K562 (cell line): ENCODE measurements around the gene AGTR1. TPM values are rescaled to one million over a fixed set of nuclear protein-coding genes. Genes with fewer than 3 reads are reported as not detected.

Experiments
- ATAC-seq: fragments of 200-7000 bp; cut with Tn5 transposase; 3 replicates; pipeline ENCODE4 v1.9.1; 2020; ENCODE audit warnings: moderate library complexity
- BruUV-seq: library from RNA; stranded (reverse); fragments of 400-500 nt; replicated peaks from 2 replicates; lab custom pipeline; 2021; lab: Mats Ljungman, UMichigan
- CTCF ChIA-PET: fragments of 300-600 bp; formaldehyde crosslinking; extraction: SDS; loops from one replicate; lab custom pipeline; 2021; ENCODE audit warnings: low intra/inter-chr PET ratio; lab: Yijun Ruan, JAX
- POLR2A ChIA-PET: fragments of 300-600, 350-650 bp; sonication (Branson Sonifier 250); formaldehyde crosslinking; extraction: SDS; loops from one replicate; lab custom pipeline; 2021; ENCODE audit warnings: antibody characterized with exemption, inconsistent platforms; lab: Yijun Ruan, JAX
- DNase-seq, 4 experiments: peaks; one replicate each; pipeline versions ENCODE4 v3.0.0 to v3.0.0-alpha.2; 2011 to 2018; ENCODE audit warnings: low spot score in 3 of 4, mixed read lengths in 3 of 4; ENCODE audit errors: extremely low read depth in 1 of 4
- FAIRE-seq: peaks from 2 replicates; lab custom pipeline; 2011; peaks lifted over from hg19 to GRCh38; lab: Jason Lieb, UNC
- H2AFZ ChIP-seq: 2 replicates; pipeline ENCODE4 v1.6.0; 2011; ENCODE audit warnings: low read depth, low read length, control low read depth, inconsistent platforms
- H3K27ac ChIP-seq: fragments of 200-600 bp; 3 replicates; pipeline ENCODE4 v1.8.0; 2011; ENCODE audit warnings: low read depth, mild to moderate bottlenecking, control low read depth, inconsistent platforms, low read length, moderate library complexity, mixed read lengths; ENCODE audit errors: extremely low read depth
- H3K27me3 ChIP-seq, 2 experiments: fragments of 300-600 bp in 1 of 2; 2 replicates in 1 of 2; 3 replicates in 1 of 2; pipeline versions ENCODE4 v1.6.0 to v1.8.0; 2011; ENCODE audit warnings: inconsistent platforms in 2 of 2, low read length in 2 of 2, mild to moderate bottlenecking in 1 of 2, mixed read lengths in 1 of 2, moderate library complexity in 1 of 2; ENCODE audit not compliant: control insufficient read depth in 2 of 2, insufficient read depth in 2 of 2
- H3K36me3 ChIP-seq: fragments of 300-600 bp; 3 replicates; pipeline ENCODE4 v1.8.0; 2011; ENCODE audit warnings: mild to moderate bottlenecking, low read length, inconsistent platforms; ENCODE audit not compliant: control insufficient read depth, insufficient read depth
- H3K4me1 ChIP-seq, 2 experiments: fragments of 200-600 bp in 1 of 2; replicated peaks in 1 of 2; 2 replicates in 1 of 2; 3 replicates in 1 of 2; pipeline versions ENCODE4 v1.5.1 to v1.8.0; 2011; ENCODE audit warnings: inconsistent platforms in 2 of 2, low read length in 2 of 2, mild to moderate bottlenecking in 1 of 2, mixed read lengths in 1 of 2, moderate library complexity in 1 of 2; ENCODE audit not compliant: control insufficient read depth in 2 of 2, insufficient read depth in 2 of 2
- H3K4me2 ChIP-seq: 2 replicates; pipeline ENCODE4 v1.6.1; 2011; ENCODE audit warnings: low read length, control low read depth, inconsistent platforms, mixed read lengths; ENCODE audit not compliant: insufficient read depth
- H3K4me3 ChIP-seq: fragments of 200-600 bp; sonication (generic), shearing (Covaris generic); 2 replicates; pipeline ENCODE4 v1.5.1; 2016; ENCODE audit warnings: control low read depth, inconsistent platforms
- H3K79me2 ChIP-seq: fragments of 200-600 bp; 3 replicates; pipeline ENCODE4 v1.8.0; 2011; ENCODE audit warnings: low read length, inconsistent platforms; ENCODE audit not compliant: control insufficient read depth, insufficient read depth
- H3K9ac ChIP-seq, 2 experiments: 2 replicates each; pipeline versions ENCODE4 v1.6.0 to v1.6.1; 2011; ENCODE audit warnings: low read depth in 2 of 2, low read length in 2 of 2, control low read depth in 1 of 2, inconsistent platforms in 1 of 2, mild to moderate bottlenecking in 1 of 2, mixed read lengths in 1 of 2; ENCODE audit not compliant: insufficient read depth in 1 of 2
- H3K9me1 ChIP-seq: one replicate; pipeline ENCODE4 v1.6.0; 2011; ENCODE audit warnings: inconsistent platforms, mild to moderate bottlenecking, low read length, moderate library complexity; ENCODE audit not compliant: control insufficient read depth, insufficient read depth
- H3K9me3 ChIP-seq: replicated peaks from 2 replicates; pipeline ENCODE4 v1.5.1; 2011; ENCODE audit warnings: low read depth, low read length, inconsistent platforms; ENCODE audit not compliant: control insufficient read depth, insufficient read depth
- H4K20me1 ChIP-seq: replicated peaks from 2 replicates; pipeline ENCODE4 v1.6.1; 2011; ENCODE audit warnings: low read length, inconsistent platforms, mixed read lengths; ENCODE audit not compliant: control insufficient read depth, insufficient read depth
- HDAC8 ChIP-seq: fragments of 450-650 bp; IDR thresholded peaks from 2 replicates; pipeline ENCODE4 v1.6.1; 2016; ENCODE audit warnings: mild to moderate bottlenecking, missing genetic modification characterization, moderate library complexity, missing compliant biosample characterization
- MIER1 ChIP-seq: fragments of 450-650 bp; IDR thresholded peaks from 2 replicates; pipeline ENCODE4 v1.6.1; 2016; ENCODE audit warnings: antibody characterized with exemption, mild to moderate bottlenecking, low read depth
- PTRF ChIP-seq: fragments of 450-650 bp; IDR thresholded peaks from 2 replicates; pipeline ENCODE4 v1.6.1; 2016; ENCODE audit warnings: mild to moderate bottlenecking, missing genetic modification characterization, missing compliant biosample characterization
- SREBF1 ChIP-seq: fragments of 150-350 bp; IDR thresholded peaks from 2 replicates; pipeline ENCODE4 v1.6.1; 2014; ENCODE audit warnings: antibody characterized with exemption, low read depth, low read length, borderline replicate concordance
- XRCC3 ChIP-seq: fragments of 450-650 bp; IDR thresholded peaks from 2 replicates; pipeline ENCODE4 v1.6.1; 2017; ENCODE audit warnings: mild to moderate bottlenecking, moderate library complexity
- ZNF764 ChIP-seq: fragments of 250-450 bp; sonication (Bioruptor Pico); IDR thresholded peaks from 2 replicates; pipeline ENCODE4 v1.4.0; 2020; ENCODE audit warnings: low read depth, mild to moderate bottlenecking, moderate library complexity
- WGBS: fragments of 100-300 bp; shearing (Covaris generic); methylation state at CpG from one replicate; pipeline ENCODE4 v1.1.6; 2016; ENCODE audit warnings: low coverage, mixed read lengths; ENCODE audit not compliant: insufficient coverage; ENCODE audit errors: missing lambda C conversion rate; 5-methylcytosine and 5-hydroxymethylcytosine counted together
- in situ Hi-C: fragments of 300-500 bp; cut with MboI; formaldehyde crosslinking; loops from 4 replicates; pipeline ENCODE4 v1.15.0; 2018; ENCODE audit warnings: inconsistent platforms, mixed read lengths
- intact Hi-C: fragments of 100-400 bp; cut with micrococcal nuclease; formaldehyde crosslinking; loops from 2 replicates; pipeline ENCODE4 v1.14.2; 2022
- polyA plus RNA-seq, 8 experiments: library from polyadenylated mRNA; depleted of rRNA in 4 of 8; stranded (reverse) in 5 of 8; unstranded in 3 of 8; fragments of >200 nt; fragmentation: Nextera tagmentation in 2 of 8; fragmentation: Illumina TruSeq in 1 of 8; extraction: Ambion mirVana in 2 of 8; extraction: Trizol in 1 of 8; gene quantifications; 2 replicates each; pipeline versions ENCODE4 v1.2.1 to v1.2.3, GENCODE V29; 2011 to 2014; ENCODE audit warnings: inconsistent platforms in 1 of 8, missing spikeins in 1 of 8
- total RNA-seq, 7 experiments: library from RNA; depleted of rRNA in 6 of 7; stranded (reverse); fragments of >200 nt in 6 of 7; fragmentation: Illumina TruSeq in 2 of 7; extraction: Trizol in 2 of 7; gene quantifications; 2 replicates each; pipeline versions ENCODE4 v1.2.1 to v1.2.3, GENCODE V29; 2011 to 2021; ENCODE audit warnings: low replicate concordance in 1 of 7
- TF ChIP-seq, protein P1 (sequence below): IDR thresholded peaks from 2 replicates; pipeline ENCODE4 v1.6.1; 2014; ENCODE audit warnings: antibody characterized with exemption
- TF ChIP-seq, protein P2 (sequence below): fragments of 250-450 bp; sonication (Bioruptor Pico); IDR thresholded peaks from 2 replicates; pipeline ENCODE4 v1.9.0; 2021; ENCODE audit warnings: mild to moderate bottlenecking, inconsistent platforms
- TF ChIP-seq, protein P3 (sequence below): sonication (generic); formaldehyde crosslinking; IDR thresholded peaks from 2 replicates; pipeline ENCODE4 v1.8.1; 2023; ENCODE audit warnings: mild to moderate bottlenecking, missing genetic modification reagents
- TF ChIP-seq, protein P4 (sequence below): fragments of 250-450 bp; sonication (Bioruptor Pico); IDR thresholded peaks from 2 replicates; pipeline ENCODE4 v1.5.0; 2021

The AGTR1 gene
- total and polyA plus RNA-seq, 9 of the 15 experiments (the other 6 are each of a cell fraction or from before 2014, with no cell fraction given), result not detected

DNA sequence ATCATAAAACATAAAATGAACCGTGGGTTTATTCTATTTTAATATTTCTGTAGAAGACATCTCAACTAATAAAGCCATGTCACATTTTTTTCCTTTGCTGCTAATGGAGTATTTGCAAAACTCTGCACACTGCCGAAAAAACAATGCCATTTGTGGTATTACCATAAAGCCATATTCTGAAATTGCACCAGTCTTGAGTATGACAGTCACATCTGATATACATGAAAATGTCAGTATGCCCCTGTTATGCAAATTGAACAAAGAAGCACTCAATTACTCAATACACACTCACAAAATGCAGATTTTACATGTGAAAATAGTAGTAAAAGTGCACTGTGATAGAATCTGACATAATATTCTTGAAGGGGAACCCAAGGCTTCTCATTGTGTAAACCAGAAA is 74.7 kb downstream of the AGTR1 start:
- Histone ChIP-seq H3K9ac (no peak overlapping the region), H3K9me1 (no peaks in the 10 kb centered on the region), H2AFZ (no peak overlapping the region), H3K4me2 (no peak overlapping the region), H3K9me3 (no peaks in the 10 kb centered on the region), H3K4me1 (no peaks in the 10 kb centered on the region), H4K20me1 (no peaks in the 10 kb centered on the region), H3K27ac (no peak overlapping the region), H3K27me3 (no peaks in the 10 kb centered on the region), H3K36me3 (no peaks in the 10 kb centered on the region), H3K79me2 (no peaks in the 10 kb centered on the region), H3K4me3 (no peak overlapping the region)
- in situ Hi-C loops, result no loop called here
- ChIA-PET CTCF (no interaction called here), POLR2A (no interaction called here)
- 0% methylated on average over 2 of the region's 2 CpGs for WGBS
- intact Hi-C loops, result no loop called here
- DNase-seq (no peak), ATAC-seq (no peak), FAIRE-seq (no peak)
- no TSS peak for BruUV-seq
- TF ChIP-seq, protein P1, sequence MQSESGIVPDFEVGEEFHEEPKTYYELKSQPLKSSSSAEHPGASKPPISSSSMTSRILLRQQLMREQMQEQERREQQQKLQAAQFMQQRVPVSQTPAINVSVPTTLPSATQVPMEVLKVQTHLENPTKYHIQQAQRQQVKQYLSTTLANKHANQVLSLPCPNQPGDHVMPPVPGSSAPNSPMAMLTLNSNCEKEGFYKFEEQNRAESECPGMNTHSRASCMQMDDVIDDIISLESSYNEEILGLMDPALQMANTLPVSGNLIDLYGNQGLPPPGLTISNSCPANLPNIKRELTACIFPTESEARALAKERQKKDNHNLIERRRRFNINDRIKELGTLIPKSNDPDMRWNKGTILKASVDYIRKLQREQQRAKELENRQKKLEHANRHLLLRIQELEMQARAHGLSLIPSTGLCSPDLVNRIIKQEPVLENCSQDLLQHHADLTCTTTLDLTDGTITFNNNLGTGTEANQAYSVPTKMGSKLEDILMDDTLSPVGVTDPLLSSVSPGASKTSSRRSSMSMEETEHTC, result no peak
- TF ChIP-seq PTRF (tag) (no peak), HDAC8 (tag) (no peak), XRCC3 (no peak), ZNF764 (CRISPR knock-in tag) (no peak), MIER1 (no peak), SREBF1 (no peak)
- TF ChIP-seq, protein P2, sequence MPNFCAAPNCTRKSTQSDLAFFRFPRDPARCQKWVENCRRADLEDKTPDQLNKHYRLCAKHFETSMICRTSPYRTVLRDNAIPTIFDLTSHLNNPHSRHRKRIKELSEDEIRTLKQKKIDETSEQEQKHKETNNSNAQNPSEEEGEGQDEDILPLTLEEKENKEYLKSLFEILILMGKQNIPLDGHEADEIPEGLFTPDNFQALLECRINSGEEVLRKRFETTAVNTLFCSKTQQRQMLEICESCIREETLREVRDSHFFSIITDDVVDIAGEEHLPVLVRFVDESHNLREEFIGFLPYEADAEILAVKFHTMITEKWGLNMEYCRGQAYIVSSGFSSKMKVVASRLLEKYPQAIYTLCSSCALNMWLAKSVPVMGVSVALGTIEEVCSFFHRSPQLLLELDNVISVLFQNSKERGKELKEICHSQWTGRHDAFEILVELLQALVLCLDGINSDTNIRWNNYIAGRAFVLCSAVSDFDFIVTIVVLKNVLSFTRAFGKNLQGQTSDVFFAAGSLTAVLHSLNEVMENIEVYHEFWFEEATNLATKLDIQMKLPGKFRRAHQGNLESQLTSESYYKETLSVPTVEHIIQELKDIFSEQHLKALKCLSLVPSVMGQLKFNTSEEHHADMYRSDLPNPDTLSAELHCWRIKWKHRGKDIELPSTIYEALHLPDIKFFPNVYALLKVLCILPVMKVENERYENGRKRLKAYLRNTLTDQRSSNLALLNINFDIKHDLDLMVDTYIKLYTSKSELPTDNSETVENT (CRISPR knock-in tag), result no peak
- TF ChIP-seq, protein P3, sequence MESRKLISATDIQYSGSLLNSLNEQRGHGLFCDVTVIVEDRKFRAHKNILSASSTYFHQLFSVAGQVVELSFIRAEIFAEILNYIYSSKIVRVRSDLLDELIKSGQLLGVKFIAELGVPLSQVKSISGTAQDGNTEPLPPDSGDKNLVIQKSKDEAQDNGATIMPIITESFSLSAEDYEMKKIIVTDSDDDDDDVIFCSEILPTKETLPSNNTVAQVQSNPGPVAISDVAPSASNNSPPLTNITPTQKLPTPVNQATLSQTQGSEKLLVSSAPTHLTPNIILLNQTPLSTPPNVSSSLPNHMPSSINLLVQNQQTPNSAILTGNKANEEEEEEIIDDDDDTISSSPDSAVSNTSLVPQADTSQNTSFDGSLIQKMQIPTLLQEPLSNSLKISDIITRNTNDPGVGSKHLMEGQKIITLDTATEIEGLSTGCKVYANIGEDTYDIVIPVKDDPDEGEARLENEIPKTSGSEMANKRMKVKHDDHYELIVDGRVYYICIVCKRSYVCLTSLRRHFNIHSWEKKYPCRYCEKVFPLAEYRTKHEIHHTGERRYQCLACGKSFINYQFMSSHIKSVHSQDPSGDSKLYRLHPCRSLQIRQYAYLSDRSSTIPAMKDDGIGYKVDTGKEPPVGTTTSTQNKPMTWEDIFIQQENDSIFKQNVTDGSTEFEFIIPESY (CRISPR knock-in tag), result no peak
- TF ChIP-seq, protein P4, sequence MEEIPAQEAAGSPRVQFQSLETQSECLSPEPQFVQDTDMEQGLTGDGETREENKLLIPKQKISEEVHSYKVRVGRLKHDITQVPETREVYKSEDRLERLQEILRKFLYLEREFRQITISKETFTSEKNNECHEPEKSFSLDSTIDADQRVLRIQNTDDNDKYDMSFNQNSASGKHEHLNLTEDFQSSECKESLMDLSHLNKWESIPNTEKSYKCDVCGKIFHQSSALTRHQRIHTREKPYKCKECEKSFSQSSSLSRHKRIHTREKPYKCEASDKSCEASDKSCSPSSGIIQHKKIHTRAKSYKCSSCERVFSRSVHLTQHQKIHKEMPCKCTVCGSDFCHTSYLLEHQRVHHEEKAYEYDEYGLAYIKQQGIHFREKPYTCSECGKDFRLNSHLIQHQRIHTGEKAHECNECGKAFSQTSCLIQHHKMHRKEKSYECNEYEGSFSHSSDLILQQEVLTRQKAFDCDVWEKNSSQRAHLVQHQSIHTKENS (CRISPR knock-in tag), result no peak
